Spinal cord (tissue), 10 donors: ENCODE results near the gene GDPD5. TPM values are rescaled to one million over a fixed set of nuclear protein-coding genes. Genes with fewer than 3 reads are reported as not detected.

Experiments
- DNase-seq, 6 donors: peaks; one replicate each; pipeline versions ENCODE4 v3.0.0 to v3.0.0-alpha.2; 2013 to 2015; ENCODE audit warnings: low spot score in 6 of 6, low read depth in 4 of 6
- H3K27ac ChIP-seq: one replicate; pipeline ENCODE4 v1.5.1; 2013; ENCODE audit warnings: low read depth, low read length, control low read depth
- H3K27me3 ChIP-seq: one replicate; pipeline ENCODE4 v1.6.1; 2013; ENCODE audit warnings: low read length; ENCODE audit not compliant: control insufficient read depth, insufficient read depth
- H3K36me3 ChIP-seq: one replicate; pipeline ENCODE4 v1.6.1; 2013; ENCODE audit warnings: low read length; ENCODE audit not compliant: control insufficient read depth, insufficient read depth
- H3K4me1 ChIP-seq: one replicate; pipeline ENCODE4 v1.6.1; 2013; ENCODE audit warnings: low read length; ENCODE audit not compliant: control insufficient read depth, insufficient read depth
- H3K4me3 ChIP-seq: one replicate; pipeline ENCODE4 v1.5.1; 2013; ENCODE audit warnings: low read depth, low read length, control low read depth
- H3K9me3 ChIP-seq: one replicate; pipeline ENCODE4 v1.6.1; 2013; ENCODE audit warnings: low read length; ENCODE audit not compliant: control insufficient read depth, insufficient read depth
- WGBS: methylation state at CpG from one replicate; pipeline ENCODE4 v1.1.5; 2013; ENCODE audit warnings: missing lambda C conversion rate; ENCODE audit not compliant: insufficient coverage; 5-methylcytosine and 5-hydroxymethylcytosine counted together
- polyA plus RNA-seq, 2 donors: library from polyadenylated mRNA; unstranded; fragments of 120-200 nt; gene quantifications; one replicate each; pipeline ENCODE4 v1.2.1, GENCODE V29; 2013; ENCODE audit not compliant: insufficient read length in 2 of 2
- total RNA-seq, 2 donors: library from RNA; depleted of rRNA in 1 of 2; stranded (reverse); fragments of 120-200 nt in 1 of 2; fragments of >200 nt in 1 of 2; gene quantifications; one replicate each; pipeline versions ENCODE4 v1.2.3 to v1.2.4, GENCODE V29; 2013 to 2014
- donor health status: healthy.

GDPD5 gene
- total and polyA plus RNA-seq, 4 donors = 13.7 to 48.4 (median 32.1) TPM

DNA sequence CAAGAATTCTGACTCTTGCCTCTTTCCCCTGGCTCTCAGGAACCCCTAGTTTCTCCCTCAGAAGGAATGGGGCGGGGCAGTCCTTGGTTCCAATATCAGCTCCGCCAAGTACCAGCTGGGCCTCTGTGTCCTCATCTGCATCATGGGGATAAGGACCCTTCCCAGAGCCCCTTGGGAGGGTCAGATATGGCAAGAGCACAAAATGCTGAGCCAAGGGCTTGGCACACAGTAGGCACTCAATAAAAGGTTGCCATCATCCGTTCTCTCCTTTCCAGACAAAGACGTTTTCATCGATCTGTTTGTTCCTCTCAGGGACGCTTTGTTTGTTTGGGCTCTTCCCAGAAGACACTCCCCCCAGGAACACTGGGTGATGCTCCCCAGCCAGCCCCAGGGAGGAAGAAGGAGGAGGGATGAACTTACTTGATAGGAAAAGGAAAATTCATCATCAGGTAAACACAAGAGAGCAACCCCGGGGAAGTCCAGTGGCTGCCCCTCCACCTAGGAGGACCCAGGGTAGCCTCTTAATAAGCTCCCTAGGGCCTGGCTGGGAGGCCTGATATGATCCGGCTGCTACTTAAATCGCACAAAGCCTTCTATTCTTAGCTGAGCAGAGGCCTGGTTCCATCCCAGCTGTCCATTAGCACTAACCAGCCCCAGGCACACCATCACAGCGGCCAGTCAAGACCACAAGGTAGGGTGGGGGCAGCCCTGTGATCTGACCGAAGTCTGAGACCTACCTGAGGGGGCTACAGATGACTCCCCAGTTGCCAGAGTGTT lies 19.6 kb downstream of the GDPD5 start:
- WGBS = 88% methylated on average over 9 of the region's 11 CpGs
- Histone ChIP-seq H3K4me3 (no peak overlapping the region), H3K9me3 (no peaks in the 10 kb centered on the region), H3K4me1 (peaks cover 15% of the 10 kb centered on the region), H3K27me3 (no peaks in the 10 kb centered on the region), H3K36me3 (no peaks in the 10 kb centered on the region), H3K27ac (no peak overlapping the region)
- no peak for DNase-seq

- no peak for DNase-seq
- Histone ChIP-seq H3K27ac (no peak overlapping the region), H3K4me3 (no peak overlapping the region), H3K36me3 (no peaks in the 10 kb centered on the region), H3K27me3 (no peaks in the 10 kb centered on the region), H3K9me3 (no peaks in the 10 kb centered on the region), H3K4me1 (peaks cover 15% of the 10 kb centered on the region)
- WGBS = no CpG with 5 or more reads among the region's 5 CpGs
Measured at GRCh38 chr11:75504501-75504900, 21.2 kb downstream of the GDPD5 start.

DNA sequence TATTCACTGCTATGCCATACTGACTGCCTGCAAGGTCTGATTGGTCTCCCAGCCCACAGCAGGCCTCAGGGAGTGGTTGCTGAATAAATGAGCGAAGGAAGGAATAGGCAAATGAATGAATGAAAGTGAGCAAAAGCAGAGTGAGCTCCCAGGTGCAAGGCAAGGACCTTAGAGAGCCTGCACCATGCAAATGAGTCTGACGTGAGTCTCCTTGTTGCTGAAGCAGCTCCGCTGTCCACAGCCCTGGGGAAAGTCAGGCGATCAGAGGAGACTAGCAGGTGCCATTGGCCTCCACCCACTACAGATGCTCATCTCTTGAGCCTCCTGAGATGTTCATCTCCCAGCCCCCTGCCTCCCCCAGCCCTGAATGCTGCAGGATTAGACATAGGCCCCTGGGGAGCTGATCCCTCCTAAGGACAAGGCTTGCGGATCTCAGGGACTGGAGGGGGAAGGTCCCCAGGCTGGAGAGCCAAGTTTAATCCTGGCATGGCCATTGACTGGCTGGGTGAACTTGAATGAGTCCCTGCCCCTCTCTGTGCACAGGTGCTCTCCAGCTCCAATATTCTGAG lies 22.1 kb downstream of the GDPD5 start:
- WGBS = 86% methylated on average over 5 of the region's 5 CpGs
- no peak for DNase-seq
- H3K4me3 ChIP-seq = no peak overlapping the region
- no peaks in the 10 kb centered on the region for H3K27me3 ChIP-seq
- no peaks in the 10 kb centered on the region for H3K36me3 ChIP-seq
- H3K9me3 ChIP-seq = no peaks in the 10 kb centered on the region
- H3K4me1 ChIP-seq = peaks cover 14% of the 10 kb centered on the region
- no peak overlapping the region for H3K27ac ChIP-seq

GRCh38 chr11:75502138-75502537 lies 23.6 kb downstream of the GDPD5 start:
- WGBS = no CpG with 5 or more reads among the region's 1 CpG
- Histone ChIP-seq H3K4me3 (no peak overlapping the region), H3K36me3 (no peaks in the 10 kb centered on the region), H3K9me3 (no peaks in the 10 kb centered on the region), H3K27me3 (no peaks in the 10 kb centered on the region), H3K4me1 (peaks cover 10% of the 10 kb centered on the region), H3K27ac (no peak overlapping the region)
- DNase-seq = no peak

- 88% methylated on average over 4 of the region's 4 CpGs for WGBS
- no peaks in the 10 kb centered on the region for H3K9me3 ChIP-seq
- no peak for DNase-seq
- H3K4me3 ChIP-seq = no peak overlapping the region
- no peaks in the 10 kb centered on the region for H3K36me3 ChIP-seq
- no peaks in the 10 kb centered on the region for H3K27me3 ChIP-seq
- no peak overlapping the region for H3K27ac ChIP-seq
- H3K4me1 ChIP-seq = peaks cover 12% of the 10 kb centered on the region
Measured at GRCh38 chr11:75500742-75501141, 25.0 kb downstream of the GDPD5 start.

DNA sequence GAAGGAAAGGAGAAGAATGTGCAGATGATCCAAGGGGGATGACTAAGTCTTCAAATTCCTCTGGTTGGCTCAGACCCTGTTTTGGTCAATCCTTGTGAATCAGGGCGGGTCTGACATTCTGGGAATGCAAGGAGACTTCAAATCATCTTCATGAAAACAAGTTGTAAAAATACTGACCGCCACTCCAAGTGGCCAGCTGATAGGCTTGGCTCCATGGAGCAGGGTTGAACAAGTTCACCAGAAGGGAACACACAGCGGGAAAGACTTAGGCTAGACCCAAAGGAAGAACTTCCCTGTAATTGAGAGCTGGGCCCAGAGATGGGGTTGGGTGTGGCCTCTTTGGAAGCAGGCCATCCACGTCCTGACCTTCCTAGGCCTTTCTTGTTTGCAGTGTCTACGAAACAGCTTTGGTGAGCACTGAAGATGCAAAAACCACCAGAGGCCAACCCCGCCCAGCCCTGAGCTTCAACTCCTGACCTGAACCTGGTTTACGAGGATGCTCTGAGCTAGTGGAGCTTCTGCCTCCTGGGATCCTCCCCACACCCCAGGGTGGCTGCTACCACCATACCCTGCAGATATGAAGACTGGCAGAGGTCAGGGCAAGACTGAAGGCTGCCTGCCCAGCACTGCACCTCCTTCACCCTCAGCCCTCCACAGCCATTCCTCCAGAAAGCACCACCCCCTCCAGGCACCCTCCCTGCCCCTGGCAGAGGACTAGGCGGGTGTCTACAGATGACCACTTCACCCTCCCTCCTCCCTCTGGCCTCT lies 26.1 kb downstream of the GDPD5 start:
- H3K9me3 ChIP-seq = no peaks in the 10 kb centered on the region
- H3K4me3 ChIP-seq = no peak overlapping the region
- H3K4me1 ChIP-seq = peaks cover 12% of the 10 kb centered on the region
- H3K27ac ChIP-seq = peak overlapping the region; percentile 68
- no peaks in the 10 kb centered on the region for H3K27me3 ChIP-seq
- WGBS = 78% methylated on average over 8 of the region's 8 CpGs
- DNase-seq = peak in 1 of 6 donors; percentile 57
- H3K36me3 ChIP-seq = no peaks in the 10 kb centered on the region

GRCh38 chr11:75498556-75499255 lies 27.0 kb downstream of the GDPD5 start:
- peak overlapping the region; percentile 63 for H3K27ac ChIP-seq
- DNase-seq = no peak
- no peaks in the 10 kb centered on the region for H3K9me3 ChIP-seq
- H3K27me3 ChIP-seq = no peaks in the 10 kb centered on the region
- peaks cover 12% of the 10 kb centered on the region for H3K4me1 ChIP-seq
- no peak overlapping the region for H3K4me3 ChIP-seq
- H3K36me3 ChIP-seq = no peaks in the 10 kb centered on the region
- WGBS = 47% methylated on average over 4 of the region's 4 CpGs

DNA sequence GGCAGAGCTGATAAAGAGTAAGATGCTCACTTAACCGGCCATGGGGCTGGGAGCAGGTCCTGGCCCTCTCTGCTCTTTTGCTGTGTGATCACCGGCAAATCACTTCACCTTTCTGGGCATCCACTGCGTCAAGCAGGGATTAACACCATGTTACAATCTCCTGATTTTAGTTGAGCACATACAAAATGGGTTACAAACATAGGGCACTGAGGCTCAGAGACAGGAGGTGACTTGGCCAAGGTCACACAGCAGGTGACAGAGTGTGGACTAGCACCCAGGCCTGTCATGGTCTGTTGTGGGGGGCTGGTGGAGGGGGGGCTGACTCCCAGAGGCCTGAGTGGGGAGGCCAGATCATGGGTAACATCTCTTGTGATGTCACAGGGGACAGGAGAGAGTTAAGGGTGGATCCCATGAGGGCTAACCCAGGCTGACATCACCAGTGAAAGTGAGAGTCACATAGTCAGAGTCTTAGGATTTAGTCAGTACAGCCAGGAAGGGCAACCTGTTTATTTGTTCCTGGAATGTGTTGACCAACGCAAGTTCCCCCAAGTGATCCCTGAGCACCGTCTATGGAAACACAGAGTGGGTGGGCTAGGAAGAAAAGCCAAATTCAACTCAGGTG lies 27.8 kb downstream of the GDPD5 start:
- WGBS = 89% methylated on average over 4 of the region's 5 CpGs
- Histone ChIP-seq H3K9me3 (no peaks in the 10 kb centered on the region), H3K27me3 (no peaks in the 10 kb centered on the region), H3K36me3 (no peaks in the 10 kb centered on the region), H3K27ac (peak overlapping the region; percentile 34), H3K4me1 (peaks cover 15% of the 10 kb centered on the region), H3K4me3 (no peak overlapping the region)
- DNase-seq = no peak

GRCh38 chr11:75496305-75496752 lies 29.4 kb downstream of the GDPD5 start:
- Histone ChIP-seq H3K4me3 (no peak overlapping the region), H3K36me3 (no peaks in the 10 kb centered on the region), H3K27me3 (no peaks in the 10 kb centered on the region), H3K4me1 (peaks cover 15% of the 10 kb centered on the region), H3K9me3 (no peaks in the 10 kb centered on the region), H3K27ac (peak overlapping the region; percentile 0)
- DNase-seq = peak in 1 of 6 donors; percentile 8
- WGBS = 70% methylated on average over 5 of the region's 6 CpGs
